Measurements from ENCODE around the gene ITGB2.
A peak's percentile ranks its signal among the peaks of the same experiment; 100 is the strongest.
"Not testable (repeated sequence)": the region's sequence is repeated elsewhere in the genome, so short reads cannot be mapped to it uniquely, and the experiment has no call there.

Gene ITGB2

DNA sequence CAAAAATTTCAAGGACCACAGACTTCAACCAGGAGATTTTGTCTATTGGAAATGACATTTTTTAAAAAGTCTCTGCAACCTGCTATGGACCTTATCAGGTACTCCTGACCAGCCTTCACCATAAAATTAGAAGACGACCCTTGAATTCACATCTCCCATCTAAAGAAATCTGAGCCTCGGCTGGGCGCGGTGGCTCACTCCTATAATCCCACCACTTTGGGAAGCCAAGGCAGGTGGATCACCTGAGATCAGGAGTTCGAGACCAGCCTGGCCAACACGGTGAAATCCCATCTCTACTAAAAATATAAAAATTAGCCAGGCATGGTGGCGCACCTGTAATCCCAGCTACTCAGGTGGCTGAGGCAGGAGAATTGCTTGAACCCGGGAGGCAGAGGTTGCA is 41.5 kb downstream of the ITGB2 start:
- not testable (repeated sequence) for DNase-seq

DNA sequence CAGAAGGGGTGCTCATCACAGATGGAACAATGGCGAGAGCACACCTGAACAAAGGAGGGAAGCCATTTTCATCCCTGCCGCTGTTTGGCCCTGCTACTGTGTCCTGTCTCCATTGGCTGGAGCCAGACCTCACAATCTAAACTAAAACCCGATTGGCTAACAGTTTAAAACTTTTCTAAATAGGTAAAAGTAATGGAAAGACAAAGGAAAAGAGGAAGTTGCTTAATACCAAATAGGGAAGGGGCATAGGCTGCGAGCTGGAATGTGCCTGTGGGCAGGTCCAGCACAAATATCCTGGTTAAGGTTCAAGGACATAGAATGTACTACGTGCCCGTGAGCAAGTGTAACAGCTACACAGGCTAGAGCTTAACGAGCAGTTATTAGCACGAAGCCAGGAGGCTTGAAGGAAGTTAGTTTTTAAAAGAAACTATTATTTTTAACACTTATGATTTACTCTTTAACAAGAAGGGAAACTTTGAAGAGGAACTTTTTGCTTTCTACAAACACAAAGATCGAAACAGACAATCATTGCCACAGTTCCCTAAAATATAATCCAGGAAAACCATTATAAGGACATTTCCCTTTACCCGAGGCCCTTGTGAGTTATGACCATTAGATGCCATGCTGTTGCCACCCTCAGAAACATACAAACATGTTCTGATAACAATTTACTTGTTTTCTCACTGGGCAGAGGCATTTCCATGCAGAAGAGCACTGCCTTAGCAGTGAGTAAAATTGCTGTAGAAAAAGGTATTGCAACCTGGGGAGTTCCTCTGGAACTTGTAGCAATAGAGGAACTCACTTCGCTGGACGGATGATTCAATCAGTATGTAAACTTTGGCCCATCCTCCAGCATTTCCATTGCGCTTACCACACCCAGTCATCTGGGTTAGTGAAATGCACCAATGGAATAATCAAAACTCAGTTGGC is 42.4 kb downstream of the ITGB2 start:
- DNase-seq: no peak

DNA sequence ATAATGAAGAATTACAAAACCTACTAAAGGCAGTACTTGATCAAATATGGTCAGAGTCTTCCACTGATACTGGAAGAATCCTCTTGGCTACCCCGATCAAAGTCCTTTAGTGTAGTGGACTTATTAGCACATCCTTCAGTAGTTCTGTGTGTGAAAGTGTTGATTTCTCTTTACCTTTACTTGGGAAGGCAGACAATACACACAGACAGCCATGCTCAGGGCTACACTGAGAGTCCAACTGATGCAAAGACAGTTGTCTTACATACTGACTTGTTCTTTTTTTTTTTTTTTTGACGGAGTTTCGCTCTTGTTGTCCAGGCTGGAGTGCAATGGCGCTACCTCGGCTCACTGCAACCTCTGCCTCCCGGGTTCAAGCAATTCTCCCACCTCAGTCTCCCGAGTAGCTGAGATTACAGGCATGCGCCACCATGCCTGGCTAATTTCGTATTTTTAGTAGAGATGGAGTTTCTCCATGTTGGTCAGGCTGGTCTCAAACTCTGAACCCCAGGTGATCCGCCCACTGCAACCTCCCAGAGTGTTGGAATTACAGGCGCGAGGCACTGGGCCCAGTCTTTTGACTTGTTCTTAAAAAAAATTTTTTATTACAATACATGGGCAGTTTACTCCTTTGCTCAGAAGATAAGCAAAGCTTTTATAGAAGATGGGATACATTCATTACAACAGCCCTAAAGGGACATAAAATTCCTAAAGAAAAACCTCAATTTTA is 43.7 kb downstream of the ITGB2 start:
- DNase-seq: no peak

DNA sequence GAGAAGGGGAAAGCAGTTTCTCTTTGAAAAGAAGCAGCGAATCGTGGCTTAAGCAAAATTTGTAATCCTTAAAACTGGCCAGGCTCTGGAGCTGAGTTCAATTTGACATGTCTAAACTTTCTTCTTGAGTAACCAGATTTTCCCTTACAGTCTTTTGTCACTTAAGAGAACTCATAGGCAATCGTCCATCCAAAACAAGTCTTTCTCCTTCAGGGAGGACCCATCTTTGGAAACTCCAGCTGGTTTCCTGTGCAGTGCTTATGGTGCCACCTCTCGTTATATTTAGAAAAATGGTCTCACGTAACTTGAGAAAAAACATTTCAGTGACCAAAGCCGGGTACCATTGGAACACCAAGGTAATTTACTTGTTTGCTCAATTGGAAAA is 45.4 kb downstream of the ITGB2 start:
- DNase-seq: no peak

DNA sequence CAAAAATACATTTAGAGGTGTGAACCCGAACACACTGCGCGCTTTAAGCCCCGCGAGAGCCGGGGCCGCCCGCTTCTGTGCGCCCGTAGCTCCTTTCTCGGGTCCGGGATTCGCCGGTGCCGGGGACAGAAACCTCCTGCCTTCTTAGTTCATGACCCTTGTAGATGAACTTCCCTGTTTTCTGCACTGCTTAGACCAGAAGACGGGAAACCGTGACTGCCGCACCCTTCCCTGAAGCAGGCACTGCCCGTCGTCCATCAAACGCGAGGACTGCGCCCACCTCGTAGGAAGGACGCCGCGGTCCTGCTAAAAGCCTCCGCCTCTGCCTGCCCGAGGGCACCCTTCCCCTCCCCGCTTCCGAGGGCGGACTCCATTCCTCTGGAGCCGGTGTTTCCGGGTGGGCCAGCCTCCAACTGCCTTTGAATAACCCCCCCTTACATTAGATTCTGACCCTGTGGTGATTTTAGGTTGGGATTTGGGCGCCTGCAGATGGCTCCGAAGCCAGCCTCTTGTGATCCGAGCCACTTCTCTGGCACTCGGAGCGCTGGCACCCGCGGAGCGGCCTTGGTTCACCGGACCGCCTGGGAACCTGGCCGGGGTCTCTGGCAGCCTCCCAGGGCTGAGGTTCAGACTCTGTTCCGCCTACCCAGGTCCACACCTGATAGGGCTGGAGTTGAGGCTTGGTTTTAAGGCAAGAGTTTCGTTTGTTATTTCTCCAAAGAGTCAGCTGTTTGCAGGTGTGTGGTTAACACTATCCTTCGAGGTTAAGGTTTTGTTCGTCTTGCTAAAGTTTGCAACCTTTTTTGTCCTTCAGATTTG is 46.0 kb downstream of the ITGB2 start:
- DNase-seq: peak; percentile 37

DNA sequence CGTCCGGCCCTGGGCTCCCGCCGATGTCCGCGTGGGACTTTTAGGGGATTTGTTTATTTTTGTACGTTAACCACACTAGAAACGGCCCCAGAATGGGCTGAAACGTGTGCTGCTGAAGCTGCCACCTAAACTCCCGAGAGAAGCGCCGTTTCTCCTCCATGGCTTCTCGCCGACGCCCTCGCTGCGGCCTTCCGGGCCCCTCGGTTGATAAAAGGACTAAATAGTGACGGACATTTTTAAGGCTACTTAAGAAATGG is 46.5 kb downstream of the ITGB2 start:
- DNase-seq: no peak

DNA sequence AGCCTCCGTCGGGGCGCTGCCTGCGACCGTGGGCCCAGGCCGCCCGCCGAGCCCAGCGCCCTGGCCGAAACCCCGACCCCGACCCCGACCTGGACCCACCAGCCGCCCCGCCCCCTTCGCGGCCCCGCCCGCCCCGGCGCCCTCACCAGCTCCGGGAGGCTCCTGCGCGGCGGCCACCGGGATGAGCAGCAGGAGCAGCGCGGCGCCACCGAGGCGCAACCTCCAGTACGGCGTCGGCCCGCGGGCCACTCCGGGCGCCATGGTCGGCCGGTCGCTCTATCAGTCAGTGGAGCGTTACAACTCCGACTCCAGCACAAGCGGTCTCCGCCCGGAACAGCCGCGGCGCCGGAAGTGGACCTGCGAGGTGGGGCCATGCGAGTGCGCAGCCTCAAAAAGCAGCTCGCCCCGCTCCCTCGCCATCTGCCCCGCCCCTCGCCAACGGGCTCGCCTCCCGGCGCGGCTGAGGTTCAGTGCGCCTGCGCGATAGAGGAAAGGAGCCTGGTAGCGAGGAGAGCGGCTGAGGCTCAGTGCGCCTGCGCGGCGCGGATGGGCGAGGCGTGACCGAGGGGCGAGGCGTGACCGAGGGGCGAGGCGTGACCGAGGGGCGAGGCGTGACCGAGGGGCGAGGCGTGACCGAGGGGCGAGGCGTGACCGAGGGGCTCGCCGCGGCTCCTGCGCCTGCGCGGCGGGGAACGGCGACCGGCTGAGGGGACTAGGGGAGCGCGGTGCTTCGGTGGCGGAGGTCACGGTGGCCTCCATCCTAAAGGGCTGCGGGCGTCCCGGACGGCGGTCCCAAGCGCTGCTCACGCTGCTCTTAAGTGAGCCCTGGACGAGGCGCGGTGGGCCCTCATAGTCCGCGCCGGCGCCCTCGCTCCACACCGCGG is 47.1 kb downstream of the ITGB2 start, which contains the start of gene PTTG1IP:
Gene PTTG1IP (minus strand): TSS at position 335 of the 884 bp plus-strand sequence. CDS start 74 bp downstream, at position 261.
- DNase-seq: peak; percentile 99

DNA sequence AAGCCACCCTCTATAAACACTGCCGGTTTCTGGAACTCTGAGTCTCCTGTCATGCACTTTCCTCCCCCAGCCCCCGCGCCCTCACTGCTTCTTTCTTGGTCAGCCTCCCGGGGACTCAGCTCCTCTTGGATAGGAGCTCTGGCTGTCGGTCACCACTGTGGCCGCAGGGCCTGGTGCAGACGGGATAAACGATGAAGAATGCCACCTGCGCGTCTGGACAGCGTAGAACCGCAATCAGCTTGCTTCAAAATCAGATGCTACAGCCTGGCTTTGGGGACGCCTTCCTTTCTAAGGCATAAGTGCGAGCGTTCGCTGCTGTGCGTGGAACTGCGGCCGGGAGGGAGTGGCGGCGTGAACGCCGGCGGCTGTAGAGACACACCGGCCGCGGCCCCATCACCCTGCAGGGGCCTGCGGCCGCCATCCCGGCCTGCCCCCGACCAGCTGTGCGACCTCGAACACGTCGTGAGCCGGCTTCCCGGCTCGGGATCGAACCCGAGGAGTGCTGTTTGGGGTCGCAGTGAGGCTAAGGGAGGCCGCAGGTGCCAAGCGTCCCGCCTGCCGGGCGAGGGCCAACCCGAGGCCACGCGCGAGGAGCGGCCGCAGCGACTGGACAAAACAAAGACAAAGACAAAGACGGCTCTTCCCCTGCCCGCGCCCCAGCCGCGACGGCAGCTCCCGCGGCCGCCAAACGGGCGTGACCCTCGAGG is 47.9 kb downstream of the ITGB2 start:
- DNase-seq: peak; percentile 31

DNA sequence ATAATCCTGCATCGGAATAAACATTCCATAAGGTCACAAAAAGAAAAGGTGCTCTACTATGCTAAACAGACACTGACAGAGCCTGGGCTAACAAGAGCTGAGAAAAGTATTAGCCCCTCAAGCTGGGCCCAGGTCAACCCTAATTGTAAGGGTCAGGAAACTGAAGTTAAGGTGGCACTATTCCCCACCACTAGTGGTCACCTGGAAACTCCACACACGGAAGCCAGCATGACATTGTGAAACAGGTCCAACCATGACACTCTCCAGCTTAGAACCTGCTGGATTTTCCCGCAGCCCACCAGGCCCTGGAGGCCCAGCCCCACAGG is 48.4 kb downstream of the ITGB2 start:
- DNase-seq: no peak

DNA sequence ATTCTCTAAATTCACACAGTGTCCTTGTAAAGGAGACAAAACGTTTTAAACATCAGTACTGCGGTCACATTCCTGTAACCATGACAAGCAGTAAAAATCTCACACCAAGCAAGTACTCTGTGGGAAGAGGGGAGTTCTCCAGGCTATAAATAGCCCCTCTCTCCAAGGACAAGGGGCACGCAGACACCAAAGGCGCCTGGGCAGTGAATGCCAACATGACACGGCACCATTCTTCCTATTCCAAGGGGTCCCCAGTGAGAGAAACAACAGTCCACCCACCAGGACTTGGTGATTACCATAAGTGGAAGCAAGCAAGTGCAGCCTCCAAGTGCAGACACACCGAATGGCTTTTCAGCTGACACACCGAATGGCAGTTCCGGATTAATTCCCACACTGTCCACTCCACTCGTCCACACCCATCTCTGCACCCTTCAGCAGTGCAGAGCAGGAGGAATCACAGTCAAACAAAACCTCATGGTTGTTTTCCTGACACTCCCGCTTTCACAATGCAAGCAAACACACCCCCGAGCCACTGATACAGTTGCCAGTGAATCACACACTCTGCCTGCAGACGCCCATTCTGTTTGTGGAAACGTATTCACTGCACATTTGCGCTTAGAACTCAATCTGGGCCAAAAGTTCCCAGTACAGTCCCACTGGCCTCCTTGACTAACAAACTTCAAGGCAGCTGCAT is 49.0 kb downstream of the ITGB2 start:
- peak; percentile 36 for DNase-seq

DNA sequence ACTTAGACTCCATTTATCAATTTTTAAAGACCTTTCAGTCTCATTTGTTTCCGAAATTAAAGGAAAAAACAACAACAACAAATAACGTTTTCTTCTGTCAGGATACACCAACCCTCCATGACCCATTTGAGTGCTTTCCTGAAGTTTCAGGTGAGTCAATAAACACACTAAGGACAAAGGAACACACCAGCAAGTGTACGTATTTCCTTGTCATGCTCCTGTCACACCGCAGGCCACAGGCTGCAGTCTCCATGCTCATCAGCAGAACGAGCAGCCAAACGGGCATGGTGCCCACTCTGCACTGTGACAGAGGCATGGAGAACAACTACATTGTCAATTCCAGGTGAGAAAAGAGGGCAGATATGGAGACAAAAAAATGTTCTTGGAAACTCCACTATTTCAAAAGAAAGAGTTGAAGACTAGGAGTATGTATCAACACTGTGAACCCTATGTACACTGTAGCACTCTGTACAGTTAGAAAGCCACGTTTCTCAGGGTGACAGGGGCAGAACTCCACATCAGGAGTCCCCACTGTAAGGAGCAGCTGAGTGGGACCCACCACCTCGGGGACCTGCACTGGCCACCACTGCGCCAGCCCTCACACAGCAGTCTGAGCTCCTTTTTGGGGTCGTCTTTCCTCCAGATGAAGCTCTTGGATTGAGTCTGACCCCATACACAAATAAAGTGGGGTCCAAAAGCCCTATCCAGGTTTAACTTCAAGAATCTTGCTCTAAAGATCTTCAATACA is 49.8 kb downstream of the ITGB2 start:
- no peak for DNase-seq

DNA sequence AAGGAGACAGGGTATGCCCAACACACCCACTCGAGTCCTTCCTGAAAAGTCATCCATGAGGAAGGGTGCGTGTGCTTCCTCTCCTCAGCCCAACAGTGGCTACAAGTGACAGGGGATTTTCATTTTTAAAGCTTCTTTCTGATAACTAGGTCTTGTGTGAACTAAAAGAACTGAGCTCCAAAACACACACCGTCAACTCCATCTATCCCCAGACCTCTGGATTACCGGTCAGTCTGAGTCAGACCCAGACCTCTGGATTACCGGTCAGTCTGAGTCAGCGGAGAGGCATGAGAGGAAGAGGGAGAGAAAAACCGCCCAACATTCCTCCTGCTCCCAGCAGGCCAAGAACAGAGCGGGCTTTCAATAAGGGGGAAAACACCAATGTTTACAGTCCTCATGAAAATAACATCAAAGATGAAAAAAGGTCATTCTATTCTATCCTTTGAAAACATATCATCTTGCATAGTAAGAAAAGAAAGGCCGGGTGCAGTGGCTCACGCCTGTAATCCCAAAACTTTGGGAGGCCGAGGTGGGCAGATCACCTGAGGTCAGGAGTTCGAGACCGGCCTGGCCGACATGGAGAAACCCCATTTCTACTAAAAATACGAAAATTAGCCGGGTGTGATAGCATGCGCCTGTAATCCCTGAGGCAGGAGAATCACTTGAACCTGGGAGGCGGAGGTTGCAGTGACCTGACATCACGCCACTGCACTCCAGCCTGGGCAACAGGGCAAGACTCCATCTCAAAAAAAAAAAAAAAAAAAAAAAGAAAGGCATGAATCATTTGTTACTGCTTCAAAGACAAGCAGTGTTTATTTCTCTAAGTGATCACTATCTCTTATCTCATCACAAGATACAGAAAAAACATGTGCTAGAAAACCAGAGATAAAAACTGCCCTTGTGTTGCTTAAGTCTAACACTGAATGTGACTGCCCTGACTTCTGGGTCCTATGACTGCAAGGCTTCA is 50.6 kb downstream of the ITGB2 start:
- no peak for DNase-seq

DNA sequence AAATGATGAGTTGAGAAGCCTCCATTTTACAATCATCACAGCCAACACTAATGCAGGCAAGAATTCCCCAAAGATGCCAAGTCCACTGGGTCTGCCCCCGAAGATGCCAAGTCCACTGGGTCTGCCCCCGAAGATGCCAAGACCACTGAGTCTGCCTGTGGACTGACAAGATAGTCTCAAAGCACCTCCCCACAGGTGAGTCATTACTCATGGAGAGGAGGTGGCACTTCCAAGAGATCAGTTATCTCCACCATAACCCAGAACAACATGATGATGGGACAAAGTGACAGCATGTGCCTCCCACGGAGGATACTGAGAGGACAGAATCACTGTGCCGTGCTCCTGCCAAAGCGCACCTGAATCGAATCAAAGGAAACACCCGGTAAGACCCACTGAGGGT is 52.0 kb downstream of the ITGB2 start:
- DNase-seq: no peak

DNA sequence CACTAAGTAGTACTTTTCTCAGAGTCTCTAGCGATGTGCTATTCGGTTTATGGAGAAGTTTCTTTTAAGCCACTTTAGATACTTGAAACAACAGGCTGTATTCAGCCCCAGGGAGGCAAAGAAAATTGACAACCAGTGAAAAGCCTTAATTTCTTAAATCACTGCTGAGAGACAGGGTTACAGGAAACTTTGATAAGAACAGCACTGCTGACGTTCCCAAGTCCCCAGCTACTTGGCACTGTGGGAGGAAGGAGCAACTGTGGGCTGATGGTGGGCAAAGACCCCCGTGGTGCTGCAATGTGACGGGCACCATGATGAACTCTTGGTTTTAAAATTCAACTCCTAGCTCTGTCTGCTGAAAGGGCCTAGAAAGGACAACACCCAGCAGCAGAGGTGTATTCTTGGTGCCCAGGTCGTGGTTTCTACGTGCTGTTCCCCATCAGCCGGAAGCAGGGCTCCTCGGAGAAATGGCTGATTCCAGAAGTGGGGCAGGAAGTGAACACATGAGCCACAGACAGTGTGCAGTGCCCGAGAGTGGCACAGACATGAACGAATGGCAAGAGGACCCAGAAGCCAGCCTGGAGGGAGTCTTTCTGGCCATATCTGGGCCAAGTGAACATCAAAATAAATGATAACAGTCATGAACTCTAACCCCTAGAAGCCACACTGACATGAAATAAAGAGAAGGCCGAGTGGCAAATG is 52.5 kb downstream of the ITGB2 start:
- DNase-seq: peak; percentile 47

DNA sequence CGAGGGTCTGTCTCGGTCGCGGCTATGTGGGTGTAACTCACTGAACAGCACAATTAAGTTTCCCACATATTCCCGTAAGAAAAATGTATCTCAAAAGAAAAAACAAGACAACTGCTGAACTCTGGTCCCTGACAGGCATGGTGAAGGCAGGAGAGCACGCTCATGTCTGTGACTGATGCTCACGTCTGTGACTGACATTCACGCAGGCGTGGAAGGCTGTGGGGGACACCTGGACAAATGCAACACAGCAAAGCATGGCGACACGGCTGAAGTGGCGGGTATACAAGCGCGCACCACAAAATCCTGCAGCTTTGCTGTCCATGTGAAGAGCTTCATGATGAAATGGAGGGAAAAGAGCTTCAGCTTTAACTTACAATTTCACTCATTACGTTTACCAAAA is 53.2 kb downstream of the ITGB2 start:
- no peak for DNase-seq

DNA sequence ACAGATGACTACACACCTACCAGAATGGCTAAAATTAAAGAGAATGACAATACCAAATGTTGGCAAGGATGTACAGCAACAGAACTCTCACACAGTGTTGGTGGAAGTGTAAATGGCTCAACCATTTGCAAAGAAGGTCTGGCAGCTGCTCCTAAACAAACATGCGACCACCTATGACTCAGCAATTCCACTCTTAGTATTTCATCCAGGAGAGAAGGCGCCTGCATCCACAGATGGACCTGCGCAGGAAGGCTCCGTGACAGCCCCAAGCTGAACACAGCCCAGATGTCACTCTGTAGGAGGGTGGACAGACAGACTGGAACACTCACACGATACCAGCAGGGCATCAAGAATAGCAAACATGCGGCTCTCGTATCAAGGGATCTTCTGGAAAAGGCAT is 53.9 kb downstream of the ITGB2 start:
- DNase-seq: no peak

DNA sequence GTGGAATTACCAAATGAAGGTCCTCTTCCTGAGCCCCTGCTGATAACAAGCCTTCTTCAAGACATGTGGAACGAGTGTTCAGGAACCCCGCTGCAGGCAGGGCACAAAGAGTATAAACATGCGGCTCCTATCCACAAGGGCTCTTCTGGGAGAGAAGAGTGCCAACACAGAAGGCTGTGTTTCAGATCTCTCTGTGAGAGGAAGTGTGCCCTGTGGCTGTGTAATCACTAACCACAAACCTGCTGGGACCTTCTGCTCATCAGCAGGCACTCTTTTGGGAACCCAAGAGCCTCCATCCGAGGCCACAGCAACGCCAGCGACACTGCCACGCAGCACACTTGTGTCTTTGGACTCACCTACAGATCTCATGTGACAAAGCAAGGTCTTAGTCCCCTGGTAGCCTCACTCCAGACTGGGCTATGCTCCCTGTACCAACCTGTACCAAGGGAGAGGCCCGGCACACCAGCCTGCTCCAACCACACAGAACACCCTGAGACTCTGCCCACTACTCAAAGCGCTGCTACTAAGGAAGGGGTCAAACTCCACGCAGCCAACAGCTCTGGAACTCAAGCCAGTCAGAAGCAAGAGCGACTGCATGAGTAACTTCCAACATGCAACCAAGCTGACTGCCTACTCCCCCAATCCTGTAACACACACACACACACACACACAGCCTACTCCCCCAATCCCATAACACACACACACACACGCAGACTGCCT is 55.0 kb downstream of the ITGB2 start:
- DNase-seq: no peak
